K562 (cell line): ENCODE data around the gene ARMC9. TPM values are rescaled to one million over a fixed set of nuclear protein-coding genes. Genes with fewer than 3 reads are reported as not detected.

ENCODE experiments used
- ATAC-seq: fragments of 200-7000 bp; cut with Tn5 transposase; 3 replicates; pipeline ENCODE4 v1.9.1; 2020; ENCODE audit warnings: moderate library complexity
- BruUV-seq: library from RNA; stranded (reverse); fragments of 400-500 nt; replicated peaks from 2 replicates; lab custom pipeline; 2021; lab: Mats Ljungman, UMichigan
- CTCF ChIA-PET: fragments of 300-600 bp; formaldehyde crosslinking; extraction: SDS; loops from one replicate; lab custom pipeline; 2021; ENCODE audit warnings: low intra/inter-chr PET ratio; lab: Yijun Ruan, JAX
- POLR2A ChIA-PET: fragments of 300-600, 350-650 bp; sonication (Branson Sonifier 250); formaldehyde crosslinking; extraction: SDS; loops from one replicate; lab custom pipeline; 2021; ENCODE audit warnings: antibody characterized with exemption, inconsistent platforms; lab: Yijun Ruan, JAX
- DNase-seq, 4 experiments: peaks; one replicate each; pipeline versions ENCODE4 v3.0.0 to v3.0.0-alpha.2; 2011 to 2018; ENCODE audit warnings: low spot score in 3 of 4, mixed read lengths in 3 of 4; ENCODE audit errors: extremely low read depth in 1 of 4
- FAIRE-seq: peaks from 2 replicates; lab custom pipeline; 2011; peaks lifted over from hg19 to GRCh38; lab: Jason Lieb, UNC
- H2AFZ ChIP-seq: 2 replicates; pipeline ENCODE4 v1.6.0; 2011; ENCODE audit warnings: low read depth, low read length, control low read depth, inconsistent platforms
- H3K27ac ChIP-seq: fragments of 200-600 bp; 3 replicates; pipeline ENCODE4 v1.8.0; 2011; ENCODE audit warnings: low read depth, mild to moderate bottlenecking, control low read depth, inconsistent platforms, low read length, moderate library complexity, mixed read lengths; ENCODE audit errors: extremely low read depth
- H3K27me3 ChIP-seq, 2 experiments: fragments of 300-600 bp in 1 of 2; 2 replicates in 1 of 2; 3 replicates in 1 of 2; pipeline versions ENCODE4 v1.6.0 to v1.8.0; 2011; ENCODE audit warnings: inconsistent platforms in 2 of 2, low read length in 2 of 2, mild to moderate bottlenecking in 1 of 2, mixed read lengths in 1 of 2, moderate library complexity in 1 of 2; ENCODE audit not compliant: control insufficient read depth in 2 of 2, insufficient read depth in 2 of 2
- H3K36me3 ChIP-seq: fragments of 300-600 bp; 3 replicates; pipeline ENCODE4 v1.8.0; 2011; ENCODE audit warnings: mild to moderate bottlenecking, low read length, inconsistent platforms; ENCODE audit not compliant: control insufficient read depth, insufficient read depth
- H3K4me1 ChIP-seq, 2 experiments: fragments of 200-600 bp in 1 of 2; replicated peaks in 1 of 2; 2 replicates in 1 of 2; 3 replicates in 1 of 2; pipeline versions ENCODE4 v1.5.1 to v1.8.0; 2011; ENCODE audit warnings: inconsistent platforms in 2 of 2, low read length in 2 of 2, mild to moderate bottlenecking in 1 of 2, mixed read lengths in 1 of 2, moderate library complexity in 1 of 2; ENCODE audit not compliant: control insufficient read depth in 2 of 2, insufficient read depth in 2 of 2
- H3K4me2 ChIP-seq: 2 replicates; pipeline ENCODE4 v1.6.1; 2011; ENCODE audit warnings: low read length, control low read depth, inconsistent platforms, mixed read lengths; ENCODE audit not compliant: insufficient read depth
- H3K4me3 ChIP-seq: fragments of 200-600 bp; sonication (generic), shearing (Covaris generic); 2 replicates; pipeline ENCODE4 v1.5.1; 2016; ENCODE audit warnings: control low read depth, inconsistent platforms
- H3K79me2 ChIP-seq: fragments of 200-600 bp; 3 replicates; pipeline ENCODE4 v1.8.0; 2011; ENCODE audit warnings: low read length, inconsistent platforms; ENCODE audit not compliant: control insufficient read depth, insufficient read depth
- H3K9ac ChIP-seq, 2 experiments: 2 replicates each; pipeline versions ENCODE4 v1.6.0 to v1.6.1; 2011; ENCODE audit warnings: low read depth in 2 of 2, low read length in 2 of 2, control low read depth in 1 of 2, inconsistent platforms in 1 of 2, mild to moderate bottlenecking in 1 of 2, mixed read lengths in 1 of 2; ENCODE audit not compliant: insufficient read depth in 1 of 2
- H3K9me1 ChIP-seq: one replicate; pipeline ENCODE4 v1.6.0; 2011; ENCODE audit warnings: inconsistent platforms, mild to moderate bottlenecking, low read length, moderate library complexity; ENCODE audit not compliant: control insufficient read depth, insufficient read depth
- H3K9me3 ChIP-seq: replicated peaks from 2 replicates; pipeline ENCODE4 v1.5.1; 2011; ENCODE audit warnings: low read depth, low read length, inconsistent platforms; ENCODE audit not compliant: control insufficient read depth, insufficient read depth
- H4K20me1 ChIP-seq: replicated peaks from 2 replicates; pipeline ENCODE4 v1.6.1; 2011; ENCODE audit warnings: low read length, inconsistent platforms, mixed read lengths; ENCODE audit not compliant: control insufficient read depth, insufficient read depth
- CC2D1A ChIP-seq: fragments of 450-650 bp; IDR thresholded peaks from 2 replicates; pipeline ENCODE4 v1.6.1; 2017; ENCODE audit warnings: mild to moderate bottlenecking
- MYNN ChIP-seq, 2 experiments: sonication (generic); formaldehyde crosslinking in 1 of 2; IDR thresholded peaks; 2 replicates each; pipeline versions ENCODE4 v1.5.0 to v1.6.1; 2016 to 2020; ENCODE audit warnings: antibody characterized with exemption in 1 of 2, missing genetic modification reagents in 1 of 2
- RAD21 ChIP-seq, 2 experiments: fragments of 250-450 bp in 1 of 2; fragments of 450-650 bp in 1 of 2; sonication (Bioruptor Pico) in 1 of 2; formaldehyde crosslinking in 1 of 2; IDR thresholded peaks in 1 of 2; conservative IDR thresholded peaks in 1 of 2; 2 replicates each; pipeline versions ENCODE4 v1.4.0 to v1.8.0; 2020 to 2022; ENCODE audit warnings: mild to moderate bottlenecking in 2 of 2, moderate library complexity in 1 of 2
- RHOXF2B ChIP-seq: fragments of 250-450 bp; sonication (Bioruptor Pico); conservative IDR thresholded peaks from 2 replicates; pipeline ENCODE4 v1.5.1; 2021
- TCF7 ChIP-seq: sonication (generic); IDR thresholded peaks from 2 replicates; pipeline ENCODE4 v1.6.1; 2016; ENCODE audit warnings: antibody characterized with exemption, borderline replicate concordance
- ZBTB17 ChIP-seq: fragments of 450-650 bp; formaldehyde crosslinking; IDR thresholded peaks from 2 replicates; pipeline ENCODE4 v1.4.0; 2020; ENCODE audit warnings: mild to moderate bottlenecking
- ZFPM2 ChIP-seq: fragments of 250-450 bp; sonication (Bioruptor Pico); IDR thresholded peaks from 2 replicates; pipeline ENCODE4 v1.5.1; 2022; ENCODE audit warnings: mild to moderate bottlenecking
- ZNF75A ChIP-seq: fragments of 450-650 bp; formaldehyde crosslinking; IDR thresholded peaks from 2 replicates; pipeline ENCODE4 v1.4.0; 2020; ENCODE audit warnings: mild to moderate bottlenecking
- WGBS: fragments of 100-300 bp; shearing (Covaris generic); methylation state at CpG from one replicate; pipeline ENCODE4 v1.1.6; 2016; ENCODE audit warnings: low coverage, mixed read lengths; ENCODE audit not compliant: insufficient coverage; ENCODE audit errors: missing lambda C conversion rate; 5-methylcytosine and 5-hydroxymethylcytosine counted together
- in situ Hi-C: fragments of 300-500 bp; cut with MboI; formaldehyde crosslinking; loops from 4 replicates; pipeline ENCODE4 v1.15.0; 2018; ENCODE audit warnings: inconsistent platforms, mixed read lengths
- intact Hi-C: fragments of 100-400 bp; cut with micrococcal nuclease; formaldehyde crosslinking; loops from 2 replicates; pipeline ENCODE4 v1.14.2; 2022
- polyA plus RNA-seq, 8 experiments: library from polyadenylated mRNA; depleted of rRNA in 4 of 8; stranded (reverse) in 5 of 8; unstranded in 3 of 8; fragments of >200 nt; fragmentation: Nextera tagmentation in 2 of 8; fragmentation: Illumina TruSeq in 1 of 8; extraction: Ambion mirVana in 2 of 8; extraction: Trizol in 1 of 8; gene quantifications; 2 replicates each; pipeline versions ENCODE4 v1.2.1 to v1.2.3, GENCODE V29; 2011 to 2014; ENCODE audit warnings: inconsistent platforms in 1 of 8, missing spikeins in 1 of 8
- total RNA-seq, 7 experiments: library from RNA; depleted of rRNA in 6 of 7; stranded (reverse); fragments of >200 nt in 6 of 7; fragmentation: Illumina TruSeq in 2 of 7; extraction: Trizol in 2 of 7; gene quantifications; 2 replicates each; pipeline versions ENCODE4 v1.2.1 to v1.2.3, GENCODE V29; 2011 to 2021; ENCODE audit warnings: low replicate concordance in 1 of 7
- TF ChIP-seq, protein P1 (sequence below): fragments of 450-650 bp; formaldehyde crosslinking; IDR thresholded peaks from 2 replicates; pipeline ENCODE4 v1.4.0; 2020; ENCODE audit warnings: mild to moderate bottlenecking
- TF ChIP-seq, protein P2 (sequence below): fragments of 450-650 bp; formaldehyde crosslinking; IDR thresholded peaks from 2 replicates; pipeline ENCODE4 v1.4.0; 2020; ENCODE audit warnings: mild to moderate bottlenecking, mixed read lengths
- TF ChIP-seq, protein P3 (sequence below): sonication (generic); formaldehyde crosslinking; IDR thresholded peaks from 2 replicates; pipeline ENCODE4 v1.8.0; 2022; ENCODE audit warnings: mild to moderate bottlenecking, missing genetic modification reagents
- TF ChIP-seq, protein P4 (sequence below): fragments of 250-450 bp; sonication (Bioruptor Pico); IDR thresholded peaks from 2 replicates; pipeline ENCODE4 v1.5.0; 2021
- TF ChIP-seq, protein P5 (sequence below), 2 experiments: fragments of 200-800 bp in 1 of 2; sonication (Bioruptor generic) in 1 of 2; sonication (generic) in 1 of 2; formaldehyde crosslinking in 1 of 2; IDR thresholded peaks in 1 of 2; conservative IDR thresholded peaks in 1 of 2; 2 replicates each; pipeline versions ENCODE4 v1.5.0 to v1.6.1; 2016 to 2020; ENCODE audit warnings: missing compliant biosample characterization in 1 of 2, missing genetic modification characterization in 1 of 2, missing genetic modification reagents in 1 of 2

ARMC9 gene
- total and polyA plus RNA-seq, 9 of the 15 experiments (the other 6 are each of a cell fraction or from before 2014, with no cell fraction given) = 0.36 to 2.3 (median 1.1) TPM

DNA sequence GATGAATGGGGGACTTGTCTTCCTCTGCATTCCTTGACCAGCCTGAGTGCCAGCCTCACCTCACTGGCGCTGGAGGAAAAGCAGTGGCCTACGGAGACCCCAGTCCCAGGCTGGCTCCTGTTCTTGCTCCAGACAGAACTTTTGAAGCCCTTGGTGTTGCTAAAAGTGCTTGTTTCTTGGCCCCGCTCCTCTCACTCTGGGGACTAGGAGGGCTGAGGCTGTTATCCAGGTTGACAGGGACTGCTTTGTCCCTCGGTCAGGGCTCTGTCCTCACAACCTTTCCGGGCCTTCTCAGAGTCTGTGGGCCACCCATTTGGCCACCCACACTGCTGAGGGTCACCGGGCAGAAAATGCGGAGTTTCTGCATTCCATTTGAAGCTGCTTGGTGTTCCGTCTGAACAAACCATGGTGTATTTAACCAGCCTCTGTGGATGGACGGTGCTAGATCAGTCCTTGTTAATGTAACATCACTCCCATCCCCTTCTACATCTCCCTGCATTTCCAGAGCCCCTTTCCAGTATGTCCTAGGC is 222.7 kb downstream of the ARMC9 start (continued):
- TF ChIP-seq, protein P1, sequence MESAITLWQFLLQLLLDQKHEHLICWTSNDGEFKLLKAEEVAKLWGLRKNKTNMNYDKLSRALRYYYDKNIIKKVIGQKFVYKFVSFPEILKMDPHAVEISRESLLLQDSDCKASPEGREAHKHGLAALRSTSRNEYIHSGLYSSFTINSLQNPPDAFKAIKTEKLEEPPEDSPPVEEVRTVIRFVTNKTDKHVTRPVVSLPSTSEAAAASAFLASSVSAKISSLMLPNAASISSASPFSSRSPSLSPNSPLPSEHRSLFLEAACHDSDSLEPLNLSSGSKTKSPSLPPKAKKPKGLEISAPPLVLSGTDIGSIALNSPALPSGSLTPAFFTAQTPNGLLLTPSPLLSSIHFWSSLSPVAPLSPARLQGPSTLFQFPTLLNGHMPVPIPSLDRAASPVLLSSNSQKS (CRISPR knock-in tag) = no peak
- TF ChIP-seq RAD21 (CRISPR knock-in tag; conservative IDR thresholded peaks at IDR 0.05 in 1 of 2, IDR thresholded peaks at IDR 0.05 in 1 of 2) = no peak
- TF ChIP-seq ZFPM2 (CRISPR knock-in tag) = no peak
- TF ChIP-seq, protein P2, sequence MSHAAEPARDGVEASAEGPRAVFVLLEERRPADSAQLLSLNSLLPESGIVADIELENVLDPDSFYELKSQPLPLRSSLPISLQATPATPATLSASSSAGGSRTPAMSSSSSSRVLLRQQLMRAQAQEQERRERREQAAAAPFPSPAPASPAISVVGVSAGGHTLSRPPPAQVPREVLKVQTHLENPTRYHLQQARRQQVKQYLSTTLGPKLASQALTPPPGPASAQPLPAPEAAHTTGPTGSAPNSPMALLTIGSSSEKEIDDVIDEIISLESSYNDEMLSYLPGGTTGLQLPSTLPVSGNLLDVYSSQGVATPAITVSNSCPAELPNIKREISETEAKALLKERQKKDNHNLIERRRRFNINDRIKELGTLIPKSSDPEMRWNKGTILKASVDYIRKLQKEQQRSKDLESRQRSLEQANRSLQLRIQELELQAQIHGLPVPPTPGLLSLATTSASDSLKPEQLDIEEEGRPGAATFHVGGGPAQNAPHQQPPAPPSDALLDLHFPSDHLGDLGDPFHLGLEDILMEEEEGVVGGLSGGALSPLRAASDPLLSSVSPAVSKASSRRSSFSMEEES (CRISPR knock-in tag) = no peak
- TF ChIP-seq RHOXF2B (CRISPR knock-in tag) = no peak

DNA sequence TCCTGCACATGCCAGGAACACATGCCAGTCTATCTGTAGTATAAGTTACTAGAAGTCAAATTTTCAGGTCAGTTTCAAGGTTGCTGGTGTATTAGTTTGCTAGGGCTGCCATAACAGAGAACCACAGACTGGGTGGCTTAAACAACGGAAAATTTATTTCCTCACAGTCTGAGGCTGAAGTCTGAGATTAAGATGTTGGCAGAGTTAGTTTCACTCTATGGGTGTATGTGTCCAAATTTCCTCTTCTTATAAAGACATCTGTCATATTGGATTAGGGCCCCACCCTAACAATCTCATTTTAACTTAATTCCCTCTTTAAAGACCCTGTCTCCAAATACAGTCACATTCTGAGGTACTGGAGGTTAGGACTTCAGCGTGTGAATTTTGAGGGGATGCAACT is 223.6 kb downstream of the ARMC9 start:
- peaks cover 0 to 4% of the 10 kb centered on the region in 2 experiments; a peak in 2 of 5 replicates for H3K4me1 ChIP-seq
- H3K4me2 ChIP-seq = no peak overlapping the region
- TF ChIP-seq ZBTB17 (CRISPR knock-in tag) = no peak
- TF ChIP-seq, protein P3, sequence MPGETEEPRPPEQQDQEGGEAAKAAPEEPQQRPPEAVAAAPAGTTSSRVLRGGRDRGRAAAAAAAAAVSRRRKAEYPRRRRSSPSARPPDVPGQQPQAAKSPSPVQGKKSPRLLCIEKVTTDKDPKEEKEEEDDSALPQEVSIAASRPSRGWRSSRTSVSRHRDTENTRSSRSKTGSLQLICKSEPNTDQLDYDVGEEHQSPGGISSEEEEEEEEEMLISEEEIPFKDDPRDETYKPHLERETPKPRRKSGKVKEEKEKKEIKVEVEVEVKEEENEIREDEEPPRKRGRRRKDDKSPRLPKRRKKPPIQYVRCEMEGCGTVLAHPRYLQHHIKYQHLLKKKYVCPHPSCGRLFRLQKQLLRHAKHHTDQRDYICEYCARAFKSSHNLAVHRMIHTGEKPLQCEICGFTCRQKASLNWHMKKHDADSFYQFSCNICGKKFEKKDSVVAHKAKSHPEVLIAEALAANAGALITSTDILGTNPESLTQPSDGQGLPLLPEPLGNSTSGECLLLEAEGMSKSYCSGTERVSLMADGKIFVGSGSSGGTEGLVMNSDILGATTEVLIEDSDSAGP (CRISPR knock-in tag) = no peak
- no peak for TF ChIP-seq RAD21 (CRISPR knock-in tag; conservative IDR thresholded peaks at IDR 0.05 in 1 of 2, IDR thresholded peaks at IDR 0.05 in 1 of 2)
- TF ChIP-seq TCF7 = no peak
- TF ChIP-seq MYNN (IDR thresholded peaks at IDR 0.05) = no peak
- no peak for TF ChIP-seq MYNN (CRISPR knock-in tag; IDR thresholded peaks at IDR 0.05)
- TF ChIP-seq ZNF75A (CRISPR knock-in tag) = no peak
- no peak for TF ChIP-seq CC2D1A
- TF ChIP-seq, protein P4, sequence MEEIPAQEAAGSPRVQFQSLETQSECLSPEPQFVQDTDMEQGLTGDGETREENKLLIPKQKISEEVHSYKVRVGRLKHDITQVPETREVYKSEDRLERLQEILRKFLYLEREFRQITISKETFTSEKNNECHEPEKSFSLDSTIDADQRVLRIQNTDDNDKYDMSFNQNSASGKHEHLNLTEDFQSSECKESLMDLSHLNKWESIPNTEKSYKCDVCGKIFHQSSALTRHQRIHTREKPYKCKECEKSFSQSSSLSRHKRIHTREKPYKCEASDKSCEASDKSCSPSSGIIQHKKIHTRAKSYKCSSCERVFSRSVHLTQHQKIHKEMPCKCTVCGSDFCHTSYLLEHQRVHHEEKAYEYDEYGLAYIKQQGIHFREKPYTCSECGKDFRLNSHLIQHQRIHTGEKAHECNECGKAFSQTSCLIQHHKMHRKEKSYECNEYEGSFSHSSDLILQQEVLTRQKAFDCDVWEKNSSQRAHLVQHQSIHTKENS = no peak
- TF ChIP-seq, protein P5, sequence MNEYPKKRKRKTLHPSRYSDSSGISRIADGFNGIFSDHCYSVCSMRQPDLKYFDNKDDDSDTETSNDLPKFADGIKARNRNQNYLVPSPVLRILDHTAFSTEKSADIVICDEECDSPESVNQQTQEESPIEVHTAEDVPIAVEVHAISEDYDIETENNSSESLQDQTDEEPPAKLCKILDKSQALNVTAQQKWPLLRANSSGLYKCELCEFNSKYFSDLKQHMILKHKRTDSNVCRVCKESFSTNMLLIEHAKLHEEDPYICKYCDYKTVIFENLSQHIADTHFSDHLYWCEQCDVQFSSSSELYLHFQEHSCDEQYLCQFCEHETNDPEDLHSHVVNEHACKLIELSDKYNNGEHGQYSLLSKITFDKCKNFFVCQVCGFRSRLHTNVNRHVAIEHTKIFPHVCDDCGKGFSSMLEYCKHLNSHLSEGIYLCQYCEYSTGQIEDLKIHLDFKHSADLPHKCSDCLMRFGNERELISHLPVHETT (CRISPR knock-in tag; conservative IDR thresholded peaks at IDR 0.05 in 1 of 2, IDR thresholded peaks at IDR 0.05 in 1 of 2) = no peak
- ChIA-PET POLR2A (interaction anchor here (0.9 kb wide), 1 partner anchor 8 kb away, joined by 3 read pairs; no protein-coding TSS in a partner anchor), CTCF (no interaction called here)
- no peaks in the 10 kb centered on the region for H3K9me1 ChIP-seq
- in situ Hi-C loops (no loop called here), intact Hi-C loops (no loop called here)
- H2AFZ ChIP-seq = no peak overlapping the region
- H3K9ac ChIP-seq = no peak overlapping the region
- no peaks in the 10 kb centered on the region for H3K36me3 ChIP-seq
- ATAC-seq (no peak), FAIRE-seq (no peak), DNase-seq (no peak)
- no peaks in the 10 kb centered on the region for H3K9me3 ChIP-seq
- no peaks in the 10 kb centered on the region for H3K79me2 ChIP-seq
- H3K4me3 ChIP-seq = no peak overlapping the region
- H4K20me1 ChIP-seq = no peaks in the 10 kb centered on the region
- peaks cover 6 to 45% of the 10 kb centered on the region in 2 experiments; a peak in 4 of 5 replicates for H3K27me3 ChIP-seq
- WGBS = 8% methylated on average over 2 of the region's 2 CpGs
- no peak overlapping the region for H3K27ac ChIP-seq
- no TSS peak for BruUV-seq
